GM12873 (cell line): ENCODE results near the gene WDR4.

Source experiments
- CTCF ChIP-seq: IDR thresholded peaks from 2 replicates; pipeline ENCODE4 v1.5.1; 2012; ENCODE audit warnings: low read depth, mild to moderate bottlenecking, moderate library complexity, low read length, control low read depth; ENCODE audit not compliant: insufficient read depth; ENCODE audit errors: missing control alignments

Gene WDR4

GRCh38 chr21:42815217-42815616 lies 64.1 kb downstream of the WDR4 start:
- TF ChIP-seq CTCF = no peak

DNA sequence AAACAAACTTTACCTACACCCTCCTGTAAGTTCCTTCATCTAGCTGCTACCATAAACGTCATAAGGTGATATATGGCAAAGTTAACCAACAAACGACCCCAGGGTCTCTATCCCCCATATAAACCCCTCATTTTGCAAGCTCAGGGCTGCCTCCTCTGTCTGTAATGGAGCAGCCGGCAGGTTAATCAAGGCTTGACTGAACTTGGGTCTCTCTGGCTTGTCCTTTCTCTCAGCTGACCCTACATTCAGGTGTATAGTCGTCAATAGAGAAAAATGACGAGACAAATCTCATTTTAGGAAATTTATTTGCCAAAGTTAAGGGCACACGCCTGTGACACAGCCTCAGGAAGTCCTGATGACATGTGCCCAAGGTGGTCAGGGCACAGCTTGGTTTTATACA lies 67.4 kb downstream of the WDR4 start:
- TF ChIP-seq CTCF = no peak

- no peak for TF ChIP-seq CTCF
These were observed 69.5 kb downstream of the WDR4 start for GRCh38 chr21:42809577-42810475.

GRCh38 chr21:42809171-42809570 lies 70.2 kb downstream of the WDR4 start:
- TF ChIP-seq CTCF = no peak

DNA sequence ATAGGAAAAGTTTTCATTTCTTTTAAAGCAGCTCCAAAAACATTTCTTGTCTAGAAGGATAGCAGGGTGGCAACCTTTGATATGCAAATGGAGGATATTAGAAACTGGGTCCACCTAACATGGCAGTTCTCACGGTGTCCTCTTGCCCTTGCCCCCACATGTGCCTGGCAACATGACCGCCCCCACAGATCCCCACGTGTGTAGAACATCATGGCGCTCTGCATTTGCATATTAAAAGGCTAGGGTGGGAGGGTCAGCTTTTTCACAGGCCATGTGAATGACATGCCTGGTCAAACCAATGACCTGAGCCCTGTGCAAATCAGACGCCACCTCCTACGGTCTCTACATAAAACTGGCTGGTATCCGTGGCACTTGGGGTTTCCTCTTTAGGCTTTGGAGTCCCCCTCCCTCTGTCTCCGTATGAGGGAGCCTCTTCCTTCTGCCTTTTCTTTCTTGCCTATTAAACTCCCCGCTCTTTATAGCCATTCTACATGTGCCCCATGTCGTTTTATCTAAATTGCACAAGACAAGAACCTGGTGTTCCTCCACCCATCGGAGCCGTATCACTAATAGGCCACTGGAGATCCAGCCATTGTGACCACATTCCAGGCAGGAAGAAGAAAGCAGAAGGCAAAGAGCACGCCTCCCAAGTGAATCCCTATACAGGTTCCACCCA lies 71.3 kb downstream of the WDR4 start:
- TF ChIP-seq CTCF = no peak

- no peak for TF ChIP-seq CTCF
These were observed 72.7 kb downstream of the WDR4 start for GRCh38 chr21:42806509-42807140.

GRCh38 chr21:42799948-42800347 lies 79.4 kb downstream of the WDR4 start:
- no peak for TF ChIP-seq CTCF
